Loucy (cell line): Measurements from ENCODE around the gene HOMER3.
A peak's percentile ranks its signal among the peaks of the same experiment; 100 is the strongest.

ENCODE experiments used
- H2AFZ ChIP-seq: fragments of 200-600 bp; sonication (generic); 2 replicates; pipeline ENCODE4 v1.6.0; 2016; ENCODE audit warnings: antibody characterized with exemption, mild to moderate bottlenecking, low read length, moderate library complexity
- H3F3A ChIP-seq: fragments of 200-600 bp; 2 replicates; pipeline ENCODE4 v1.6.0; 2016; ENCODE audit warnings: antibody characterized with exemption, low read depth, mild to moderate bottlenecking
- H3K27me3 ChIP-seq: fragments of 200-600 bp; sonication (generic); 2 replicates; pipeline ENCODE4 v1.6.1; 2014; ENCODE audit warnings: low read length, mild to moderate bottlenecking; ENCODE audit not compliant: insufficient read depth, poor library complexity, severe bottlenecking
- H3K36me3 ChIP-seq: fragments of 200-600 bp; sonication (generic); 2 replicates; pipeline ENCODE4 v1.6.1; 2016; ENCODE audit warnings: low read length; ENCODE audit not compliant: insufficient read depth
- H3K4me1 ChIP-seq: fragments of 200-600 bp; sonication (generic); 2 replicates; pipeline ENCODE4 v1.5.1; 2014; ENCODE audit warnings: low read length, mild to moderate bottlenecking; ENCODE audit not compliant: insufficient read depth, poor library complexity, severe bottlenecking
- H3K4me2 ChIP-seq: fragments of 200-600 bp; sonication (generic); 2 replicates; pipeline ENCODE4 v1.6.0; 2014; ENCODE audit warnings: antibody characterized with exemption, low read length, low read depth, mild to moderate bottlenecking; ENCODE audit not compliant: poor library complexity, severe bottlenecking
- H3K4me3 ChIP-seq: fragments of 200-600 bp; sonication (generic); 2 replicates; pipeline ENCODE4 v1.5.1; 2014; ENCODE audit warnings: low read length, mild to moderate bottlenecking, mixed read lengths; ENCODE audit not compliant: poor library complexity, severe bottlenecking
- H3K79me2 ChIP-seq: fragments of 200-600 bp; sonication (generic); 2 replicates; pipeline ENCODE4 v1.6.1; 2014; ENCODE audit warnings: low read length; ENCODE audit not compliant: insufficient read depth
- H3K9ac ChIP-seq: fragments of 200-600 bp; sonication (generic); 2 replicates; pipeline ENCODE4 v1.6.0; 2014; ENCODE audit warnings: mild to moderate bottlenecking, low read depth, low read length, moderate library complexity; ENCODE audit not compliant: poor library complexity, severe bottlenecking
- H3K9me2 ChIP-seq: fragments of 200-600 bp; sonication (generic); replicated peaks from 2 replicates; pipeline ENCODE4 v1.6.1; 2016; ENCODE audit warnings: low read depth, low read length, mixed read lengths
- H3K9me3 ChIP-seq: fragments of 200-600 bp; sonication (generic); 2 replicates; pipeline ENCODE4 v1.6.1; 2014; ENCODE audit warnings: mild to moderate bottlenecking, antibody characterized with exemption, low read length, low read depth; ENCODE audit not compliant: insufficient read depth
- H4K20me1 ChIP-seq: fragments of 200-600 bp; sonication (generic); 2 replicates; pipeline ENCODE4 v1.6.0; 2014; ENCODE audit warnings: antibody characterized with exemption, low read length, mild to moderate bottlenecking; ENCODE audit not compliant: insufficient read depth, poor library complexity, severe bottlenecking
- CTCF ChIP-seq: fragments of 200-600 bp; sonication (generic); conservative IDR thresholded peaks from 2 replicates; pipeline ENCODE4 v1.5.1; 2014; ENCODE audit warnings: mild to moderate bottlenecking, antibody characterized with exemption, low read length
- EZH2phosphoT487 ChIP-seq: fragments of 200-600 bp; IDR thresholded peaks from 2 replicates; pipeline ENCODE4 v1.6.1; 2018; ENCODE audit warnings: antibody characterized with exemption, mild to moderate bottlenecking, moderate library complexity, borderline replicate concordance

The HOMER3 gene

GRCh38 chr19:18987456-18987855, 46.4 kb upstream of the HOMER3 start:
- no peaks in the 10 kb centered on the region for H3K27me3 ChIP-seq
- no peaks in the 10 kb centered on the region for H4K20me1 ChIP-seq
- no peak overlapping the region for H2AFZ ChIP-seq
- no peaks in the 10 kb centered on the region for H3K4me1 ChIP-seq
- H3K4me3 ChIP-seq = no peak overlapping the region
- no peaks in the 10 kb centered on the region for H3K79me2 ChIP-seq
- H3K36me3 ChIP-seq = peaks cover 7% of the 10 kb centered on the region; the same call in 1 of the 2 replicates
- no peaks in the 10 kb centered on the region for H3K9me2 ChIP-seq
- no peaks in the 10 kb centered on the region for H3K9me3 ChIP-seq
- H3F3A ChIP-seq = no peaks in the 10 kb centered on the region
- no peak overlapping the region for H3K9ac ChIP-seq
- no peak overlapping the region for H3K4me2 ChIP-seq
- no peak for TF ChIP-seq CTCF
- no peak for TF ChIP-seq EZH2phosphoT487

- no peak for TF ChIP-seq CTCF
- TF ChIP-seq EZH2phosphoT487 = no peak
- H3K9me3 ChIP-seq = no peaks in the 10 kb centered on the region
- H3K9ac ChIP-seq = no peak overlapping the region
- H2AFZ ChIP-seq = 0 out of 2 replicates have a peak overlapping the region, but pooled peaks have one; percentile 12
- H3K4me2 ChIP-seq = no peak overlapping the region
- no peaks in the 10 kb centered on the region for H4K20me1 ChIP-seq
- no peaks in the 10 kb centered on the region for H3F3A ChIP-seq
- no peaks in the 10 kb centered on the region for H3K79me2 ChIP-seq
- H3K4me3 ChIP-seq = no peak overlapping the region
- H3K4me1 ChIP-seq = no peaks in the 10 kb centered on the region
- no peaks in the 10 kb centered on the region for H3K9me2 ChIP-seq
- no peaks in the 10 kb centered on the region for H3K36me3 ChIP-seq
- no peaks in the 10 kb centered on the region for H3K27me3 ChIP-seq
Measured at GRCh38 chr19:18985257-18985656, 44.2 kb upstream of the HOMER3 start.

GRCh38 chr19:18984251-18984650, 43.2 kb upstream of the HOMER3 start:
- H3K36me3 ChIP-seq = no peaks in the 10 kb centered on the region

More at GRCh38 chr19:18984251-18984650, 43.2 kb upstream of the HOMER3 start:
- no peaks in the 10 kb centered on the region for H3K9me3 ChIP-seq
- H2AFZ ChIP-seq = no peak overlapping the region
- H3K79me2 ChIP-seq = no peaks in the 10 kb centered on the region
- H3K4me1 ChIP-seq = no peaks in the 10 kb centered on the region
- no peaks in the 10 kb centered on the region for H3K27me3 ChIP-seq
- H3K9ac ChIP-seq = no peak overlapping the region
- no peak overlapping the region for H3K4me3 ChIP-seq
- no peak overlapping the region for H3K4me2 ChIP-seq
- no peaks in the 10 kb centered on the region for H3K9me2 ChIP-seq
- H4K20me1 ChIP-seq = no peaks in the 10 kb centered on the region
- H3F3A ChIP-seq = no peaks in the 10 kb centered on the region
- no peak for TF ChIP-seq EZH2phosphoT487
- no peak for TF ChIP-seq CTCF
